ENCODE measurements around the gene SLC22A23.

Gene SLC22A23

DNA sequence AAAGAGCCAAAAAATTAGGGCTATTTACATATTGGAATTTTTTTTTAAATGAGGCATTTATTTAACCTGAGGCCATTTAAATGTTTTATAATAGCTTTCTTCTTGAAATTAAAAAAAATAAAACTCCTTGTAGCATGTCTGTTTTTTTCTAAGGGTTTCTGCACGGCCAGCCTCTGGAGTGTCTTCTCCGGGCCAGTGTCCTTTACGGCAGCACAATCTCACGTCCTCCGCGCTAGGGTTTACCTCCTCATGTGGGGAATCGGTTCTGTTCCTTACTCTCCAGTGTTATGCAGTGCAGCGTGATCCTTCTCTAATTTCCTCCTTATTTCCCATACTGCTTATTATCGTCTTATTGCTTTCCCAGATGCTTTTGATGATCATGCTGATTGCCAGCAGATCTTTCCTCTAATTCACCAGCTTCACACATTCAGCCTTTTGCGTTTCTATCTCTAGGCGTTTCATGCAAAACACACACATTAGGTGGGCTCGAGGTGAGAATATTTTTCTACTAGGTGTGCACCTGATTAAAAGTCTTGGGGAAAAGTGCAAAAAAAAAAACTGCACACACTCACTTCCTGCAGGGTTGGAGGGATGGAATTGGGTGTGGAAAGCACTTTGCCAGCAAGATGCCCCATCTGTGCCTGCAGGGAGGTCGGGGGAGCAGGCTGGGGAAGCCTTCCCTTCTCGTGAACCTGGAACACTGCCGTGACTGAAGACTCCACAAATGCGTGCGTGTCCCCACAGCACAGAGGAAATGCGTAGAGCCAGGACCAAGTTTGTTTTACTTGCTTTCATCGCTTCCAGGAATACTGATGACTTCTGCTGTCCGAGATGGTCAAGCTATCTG, 142.0 kb downstream of the SLC22A23 start:
- DNase-seq, result no peak

DNA sequence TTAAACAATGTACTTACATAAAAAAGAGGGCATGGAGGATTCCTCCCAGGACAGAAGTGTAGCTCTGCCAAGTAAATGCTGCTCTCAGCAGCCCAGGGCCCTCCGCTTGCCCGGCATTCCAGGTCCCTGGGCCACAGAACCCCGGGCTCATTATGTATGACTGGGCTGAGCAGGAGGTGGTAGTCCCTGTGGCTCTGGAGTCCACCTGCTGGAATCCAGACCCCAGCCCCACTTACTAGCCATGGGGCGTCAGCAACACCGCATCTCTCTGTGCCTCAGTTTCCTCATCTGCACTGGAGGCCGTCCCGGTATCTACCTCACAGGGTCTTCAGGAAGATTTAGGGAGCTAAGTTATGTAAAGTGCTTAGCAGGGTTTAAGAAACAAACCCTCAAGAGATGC, 142.7 kb downstream of the SLC22A23 start:
- no peak for DNase-seq

DNA sequence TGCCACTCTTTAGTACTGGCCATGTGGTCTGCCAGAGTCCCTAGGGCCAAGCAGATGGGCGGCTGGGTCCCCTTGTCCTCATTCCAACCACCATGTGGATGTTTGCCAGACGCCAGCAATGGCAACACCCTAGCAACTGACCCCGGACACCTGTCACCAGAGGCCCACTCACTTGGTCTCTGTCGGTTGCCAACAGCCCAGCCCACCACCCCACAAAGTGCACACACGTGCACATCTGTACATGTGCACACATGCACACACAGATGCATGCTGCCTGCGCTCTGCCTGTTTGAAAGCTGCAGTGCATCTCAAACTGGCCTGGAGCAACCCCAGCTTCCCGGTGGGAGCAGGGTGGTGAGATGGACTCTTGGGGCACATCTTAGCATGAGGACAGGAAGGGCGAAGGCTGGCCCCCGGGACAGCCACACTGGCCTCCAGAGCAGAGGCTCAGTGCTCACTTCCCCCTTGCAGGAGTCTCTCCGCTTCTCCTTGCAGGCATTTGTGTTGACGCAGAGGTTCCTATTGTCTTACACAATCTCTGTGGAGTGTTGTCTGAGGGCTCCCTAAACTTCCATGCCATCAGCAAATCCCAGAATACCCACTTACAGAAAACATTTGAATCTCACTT, 144.1 kb downstream of the SLC22A23 start:
- DNase-seq, result no peak

DNA sequence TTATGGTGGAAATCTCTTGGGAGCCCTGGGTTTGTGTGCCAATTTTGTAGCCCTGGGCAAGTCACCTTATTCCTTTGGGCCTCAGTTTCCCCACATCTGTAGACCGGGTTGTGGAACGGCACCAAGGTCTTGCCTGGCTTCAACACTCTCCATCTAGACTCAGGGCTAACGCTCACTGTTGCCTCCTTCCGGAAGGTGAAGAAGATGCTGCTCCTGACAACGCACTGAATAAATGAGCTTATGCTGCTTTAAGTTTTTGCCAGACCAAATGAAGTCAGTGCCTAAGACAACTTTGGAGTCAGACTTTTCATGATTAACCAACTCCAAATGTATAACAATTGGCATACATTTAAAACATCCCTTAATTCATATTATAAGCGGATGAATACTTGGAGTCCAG, 145.0 kb downstream of the SLC22A23 start:
- no peak for DNase-seq

DNA sequence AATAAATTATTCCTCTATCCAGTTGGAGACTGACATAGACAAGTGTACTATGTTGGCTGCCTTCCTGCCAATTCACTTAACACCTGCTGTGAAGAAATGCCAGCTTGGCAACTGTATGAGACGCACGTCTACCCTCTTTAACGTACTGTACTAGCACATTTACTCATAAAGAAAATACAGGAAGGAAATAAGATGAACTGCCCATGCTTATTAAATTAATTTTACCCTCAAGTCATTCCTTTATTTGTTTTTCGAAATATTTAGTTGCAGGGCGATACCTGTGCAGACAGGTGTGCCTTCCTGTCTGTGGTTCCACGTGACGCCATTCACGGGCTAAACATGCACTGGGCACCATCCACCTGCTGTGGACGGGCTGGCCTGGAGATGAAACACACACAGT, 146.1 kb downstream of the SLC22A23 start:
- DNase-seq, result no peak

DNA sequence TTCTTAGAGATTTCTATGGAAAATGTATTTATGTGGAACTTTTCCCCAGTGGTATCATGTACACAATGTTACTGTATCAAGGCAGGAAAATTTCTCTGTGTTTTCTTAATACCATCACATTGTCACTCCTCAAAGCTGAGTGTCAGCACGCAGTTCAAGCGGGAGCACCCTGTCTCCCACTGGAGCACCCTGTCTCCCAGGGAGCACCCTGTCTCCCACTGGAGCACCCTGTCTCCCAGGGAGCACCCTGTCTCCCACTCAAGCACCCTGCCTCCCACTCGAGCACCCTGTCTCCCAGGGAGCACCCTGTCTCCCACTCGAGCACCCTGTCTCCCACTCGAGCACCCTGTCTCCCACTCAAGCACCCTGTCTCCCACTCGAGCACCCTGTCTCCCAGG, 146.8 kb downstream of the SLC22A23 start:
- DNase-seq, result no peak

DNA sequence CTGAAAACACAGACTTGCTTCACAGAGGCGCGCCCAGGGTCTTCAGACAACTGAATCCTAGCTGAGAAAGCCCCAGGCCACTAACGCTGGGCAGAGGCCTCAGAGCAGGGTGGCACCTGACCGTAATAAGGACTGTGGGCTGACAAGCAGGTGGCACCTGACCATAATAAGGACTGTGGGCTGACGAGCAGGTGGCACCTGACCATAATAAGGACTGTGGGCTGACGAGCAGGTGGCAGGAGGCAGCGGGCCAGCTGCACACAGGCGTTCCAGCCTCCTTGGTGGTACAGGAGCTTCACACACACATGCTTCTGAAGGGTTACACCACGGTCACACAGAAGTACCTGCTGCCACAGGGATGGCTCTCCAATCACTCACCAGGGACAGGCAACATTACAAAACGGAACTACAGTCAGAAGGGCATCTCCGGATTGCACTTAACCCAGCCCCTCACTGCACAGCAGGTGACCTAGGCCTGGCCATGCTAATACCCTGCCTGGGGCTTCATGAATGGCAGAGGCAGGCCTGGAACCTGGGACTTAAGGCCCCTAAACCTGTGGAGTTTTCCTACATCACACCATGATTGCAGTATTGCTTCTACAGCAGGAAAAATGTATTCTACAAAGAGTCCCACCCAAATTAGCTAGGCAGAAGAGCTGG, 147.3 kb downstream of the SLC22A23 start:
- DNase-seq, result peak; percentile 82

DNA sequence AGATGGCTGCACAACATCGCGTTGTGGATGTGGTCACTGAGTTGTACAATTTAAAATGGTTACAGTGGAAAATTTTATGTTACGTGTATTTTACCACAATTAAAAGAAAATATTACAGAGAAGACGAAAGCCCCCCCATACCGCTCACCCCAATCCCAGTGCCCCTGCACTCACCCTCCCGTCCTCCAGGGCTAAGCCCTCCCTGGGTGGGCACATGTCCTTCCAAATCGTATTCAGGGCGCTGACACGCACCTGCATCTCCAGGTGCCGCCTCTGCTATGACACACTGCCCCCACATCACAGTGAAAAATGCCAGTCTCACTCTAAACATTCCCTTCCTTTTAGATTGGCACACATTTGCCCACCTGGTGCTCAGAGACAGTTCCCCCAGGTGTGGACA, 148.7 kb downstream of the SLC22A23 start:
- DNase-seq, result no peak

DNA sequence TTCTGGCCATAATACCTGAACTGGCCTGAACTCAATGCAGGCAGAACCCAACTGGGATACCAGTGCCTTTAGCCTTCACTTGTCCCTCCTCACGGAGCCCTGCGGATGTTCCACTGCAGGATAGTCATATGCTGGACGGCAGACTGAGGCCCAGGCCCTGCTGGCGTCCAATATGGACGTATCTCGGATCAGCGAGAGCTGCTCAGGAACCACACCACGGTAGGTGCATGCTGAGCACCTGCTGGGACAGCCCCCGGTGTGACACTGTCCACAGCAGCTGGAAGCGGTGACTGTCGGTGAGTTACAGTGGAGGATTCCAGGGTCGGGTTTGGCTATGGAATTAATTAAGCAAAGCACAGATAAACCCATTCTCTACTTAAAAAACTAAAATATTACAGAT, 149.4 kb downstream of the SLC22A23 start:
- DNase-seq, result no peak

DNA sequence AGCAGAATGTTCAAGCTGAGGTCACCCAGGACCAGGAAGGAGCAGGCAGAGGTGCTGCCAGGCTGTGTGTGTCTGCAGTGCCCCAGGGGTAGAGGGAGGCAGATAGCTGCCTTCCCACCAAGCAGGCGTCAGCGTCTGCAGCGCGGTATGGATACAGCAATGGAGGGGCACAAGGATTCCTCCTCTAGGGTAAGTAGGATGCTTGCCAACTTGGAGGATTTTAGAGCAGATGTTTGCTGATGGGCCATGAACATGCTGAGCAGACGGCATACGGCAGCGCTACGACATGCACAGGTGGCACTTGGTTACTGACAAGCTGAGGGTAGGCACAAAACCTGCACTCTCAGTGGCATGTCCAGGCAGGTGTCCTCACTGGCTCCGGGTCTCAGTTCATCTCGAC, 150.0 kb downstream of the SLC22A23 start:
- peak; percentile 89 for DNase-seq

DNA sequence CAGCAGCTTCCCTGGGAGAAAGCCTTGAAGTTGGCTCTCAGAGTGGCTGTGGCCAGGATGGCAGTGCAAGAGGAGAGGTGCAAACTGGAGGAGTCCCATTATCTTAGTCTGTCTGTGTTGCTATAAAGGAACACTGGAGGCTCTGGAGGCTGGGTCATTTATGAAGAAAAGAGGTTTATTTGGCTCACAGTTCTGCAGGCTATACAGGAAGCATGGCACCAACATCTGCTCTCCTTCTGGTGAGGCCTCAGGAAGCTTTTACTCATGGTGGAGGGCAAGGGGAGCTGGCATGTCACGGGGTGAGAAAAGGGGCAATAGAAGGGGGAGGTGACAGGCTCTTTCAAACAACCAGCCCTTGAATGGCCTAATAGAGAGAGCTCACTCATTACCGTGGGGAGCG, 151.0 kb downstream of the SLC22A23 start:
- no peak for DNase-seq

DNA sequence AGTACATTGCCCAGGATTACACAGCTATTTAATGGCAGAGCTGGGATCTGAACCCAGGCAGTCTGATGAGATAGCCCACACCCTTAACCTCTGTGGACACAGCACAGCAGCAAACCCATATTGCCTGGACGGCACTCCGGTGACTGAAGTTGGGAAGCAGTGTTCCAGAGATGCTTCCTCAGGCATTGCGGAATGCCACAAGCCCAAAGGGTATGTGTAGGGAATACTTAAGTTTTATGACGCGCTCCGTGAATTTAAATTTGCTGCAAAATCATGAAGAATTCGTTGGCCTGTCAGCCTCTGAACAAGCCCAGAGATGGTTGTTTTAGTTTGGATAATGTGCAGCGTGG, 151.7 kb downstream of the SLC22A23 start:
- DNase-seq, result no peak

DNA sequence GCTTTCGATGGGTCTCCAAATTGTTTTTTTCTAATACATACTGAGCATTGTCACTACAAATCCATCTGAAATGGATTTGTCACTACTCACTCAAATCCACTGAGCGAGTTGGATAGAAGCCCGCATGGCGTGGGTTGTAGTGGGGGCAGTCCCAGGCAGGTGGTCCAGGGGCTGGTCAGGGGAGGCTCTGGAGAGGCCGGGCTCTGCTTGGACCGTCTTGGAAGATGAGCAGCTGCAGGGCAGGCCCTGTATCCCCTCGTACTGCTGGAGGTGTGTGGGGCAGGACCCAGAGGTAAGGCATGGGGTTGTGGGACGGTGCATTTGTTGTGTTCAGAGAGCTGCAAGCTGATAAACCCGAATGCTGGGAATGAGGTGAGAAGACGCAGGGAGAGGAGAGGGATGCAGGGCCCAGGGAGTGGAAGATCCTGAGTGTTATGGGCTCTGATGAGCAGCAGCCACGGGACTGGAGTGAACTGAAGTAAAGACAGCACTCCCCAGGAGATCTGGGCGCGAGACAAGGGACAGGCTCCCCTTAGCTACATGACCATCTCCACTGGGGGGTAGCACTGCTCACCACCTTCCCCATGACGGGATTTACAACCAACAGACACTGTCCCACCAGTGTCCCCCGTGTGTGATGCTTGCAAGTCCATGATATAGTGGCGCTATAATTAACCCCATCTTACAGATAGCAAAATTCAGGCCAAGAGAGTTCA, 152.2 kb downstream of the SLC22A23 start:
- no peak for DNase-seq

DNA sequence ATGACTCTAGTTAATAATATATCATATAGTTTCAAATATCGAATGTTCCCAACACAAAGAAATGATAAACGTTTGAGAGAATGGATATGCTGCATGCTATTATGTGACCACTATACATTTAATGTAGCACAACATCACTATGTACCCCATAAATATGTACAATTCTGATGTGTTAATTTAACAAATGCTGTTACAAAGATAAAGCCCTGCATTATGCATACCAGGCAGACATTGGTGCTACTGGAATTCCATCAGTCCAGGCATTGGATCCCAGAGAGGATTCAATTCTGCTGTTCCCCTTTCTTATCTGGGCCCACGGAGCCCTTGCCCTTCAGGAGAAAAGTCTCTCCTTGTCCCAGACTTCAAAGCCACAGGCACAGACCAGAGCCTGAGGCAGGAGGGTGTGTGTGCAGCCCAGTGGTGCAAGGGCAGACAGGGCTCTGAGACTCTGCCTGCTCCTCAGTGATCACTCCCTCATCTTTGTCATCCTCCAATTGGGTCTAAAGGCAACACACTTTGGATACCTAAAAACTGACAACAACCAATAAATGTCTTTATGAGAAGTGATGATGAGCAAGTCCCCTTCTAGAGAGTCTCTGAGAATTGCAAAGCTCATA, 152.9 kb downstream of the SLC22A23 start:
- no peak for DNase-seq

DNA sequence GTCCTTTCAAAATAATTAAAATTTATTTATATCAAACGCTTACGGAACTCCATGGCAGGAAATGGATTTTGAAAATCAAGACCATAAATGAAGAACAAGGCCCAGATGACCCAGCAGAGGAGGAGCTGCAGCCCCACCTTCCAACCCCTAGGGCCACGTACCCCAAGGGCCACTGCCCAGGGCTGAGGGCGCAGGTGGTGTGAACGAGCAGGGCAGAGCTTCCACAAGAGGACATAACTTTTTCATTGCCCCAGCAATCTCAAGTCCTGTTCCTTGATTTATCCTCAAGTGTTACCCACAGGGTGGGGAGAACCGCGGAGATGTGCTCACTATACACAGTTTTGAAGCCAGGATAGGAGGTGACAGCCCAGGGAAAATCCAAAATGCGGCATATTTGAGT, 155.3 kb downstream of the SLC22A23 start:
- no peak for DNase-seq

DNA sequence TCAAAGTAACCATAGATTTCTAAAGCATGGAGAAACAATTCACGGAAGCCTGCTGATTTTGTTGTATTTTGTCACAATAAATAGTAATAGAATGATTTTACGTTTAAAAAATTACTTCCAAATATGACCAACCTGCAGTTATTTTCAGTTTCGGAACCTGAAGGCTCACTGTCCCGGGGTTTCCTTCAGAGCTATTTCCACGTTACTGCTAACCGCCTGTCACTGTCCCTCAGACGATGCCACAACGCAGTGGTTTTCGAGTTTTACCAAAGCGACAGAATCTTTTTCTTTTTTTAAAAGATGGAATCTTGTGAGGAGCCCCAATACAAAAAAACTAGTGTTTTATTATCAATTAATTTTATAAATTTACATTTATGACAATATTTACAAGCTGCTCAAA, 157.6 kb downstream of the SLC22A23 start:
- no peak for DNase-seq

DNA sequence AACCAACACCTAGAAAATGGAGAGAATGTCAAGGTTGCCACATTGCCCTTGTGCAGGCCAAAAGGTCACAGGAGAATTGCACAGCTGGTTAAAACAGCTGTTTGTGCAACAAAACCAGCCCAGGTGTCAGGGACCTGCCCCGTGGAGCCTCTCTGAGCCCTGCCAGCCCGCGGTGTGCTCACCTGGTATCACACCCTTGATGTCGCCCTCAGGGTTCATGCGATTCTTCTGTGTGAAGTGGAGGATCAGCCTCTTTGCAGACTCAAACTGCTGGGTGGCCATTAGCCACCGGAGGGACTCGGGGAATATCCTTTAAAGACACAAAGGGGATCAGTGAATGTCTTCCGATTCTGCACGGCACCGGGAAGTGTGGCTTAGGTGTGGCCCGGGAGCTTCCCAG, 158.9 kb downstream of the SLC22A23 start:
- DNase-seq, result no peak

DNA sequence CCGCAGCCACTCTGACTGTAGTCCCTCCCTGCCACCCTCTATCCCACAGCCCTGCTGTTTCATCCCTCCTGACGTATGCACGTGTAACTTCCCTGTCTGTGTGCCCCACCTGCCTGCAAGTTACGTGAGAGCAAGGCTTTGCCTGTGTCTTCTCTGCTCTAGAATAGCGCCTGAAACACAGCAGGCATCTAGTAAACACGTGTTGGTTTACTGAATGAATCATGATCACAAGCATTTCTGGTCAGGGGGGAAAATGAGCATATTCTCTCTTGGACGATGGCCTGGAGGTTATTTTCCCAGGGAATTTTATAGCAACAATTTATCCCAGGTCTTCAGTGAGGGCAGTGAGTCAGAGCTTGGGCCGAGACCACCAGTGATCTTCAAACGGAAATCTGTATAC, 159.8 kb downstream of the SLC22A23 start:
- DNase-seq, result no peak

DNA sequence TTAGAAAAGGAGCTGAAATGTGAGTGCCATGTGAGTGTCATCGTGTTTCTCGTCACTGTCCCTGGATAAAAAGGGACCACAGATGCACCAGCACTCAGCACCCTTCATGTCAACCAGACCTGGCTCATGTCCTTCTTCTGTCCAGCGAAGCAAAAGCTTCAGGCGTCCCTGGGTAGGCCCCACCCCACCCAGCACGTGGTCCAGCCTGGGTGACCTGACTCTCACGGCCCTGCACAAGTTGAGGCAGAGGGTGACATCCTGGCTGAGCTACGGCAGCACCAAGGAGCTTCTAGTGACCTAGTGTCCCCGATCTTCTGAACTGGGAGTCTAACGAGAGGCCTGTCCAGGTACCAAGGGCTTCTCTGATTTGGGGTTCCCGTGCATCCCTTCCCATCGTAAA, 160.3 kb downstream of the SLC22A23 start:
- DNase-seq, result no peak

DNA sequence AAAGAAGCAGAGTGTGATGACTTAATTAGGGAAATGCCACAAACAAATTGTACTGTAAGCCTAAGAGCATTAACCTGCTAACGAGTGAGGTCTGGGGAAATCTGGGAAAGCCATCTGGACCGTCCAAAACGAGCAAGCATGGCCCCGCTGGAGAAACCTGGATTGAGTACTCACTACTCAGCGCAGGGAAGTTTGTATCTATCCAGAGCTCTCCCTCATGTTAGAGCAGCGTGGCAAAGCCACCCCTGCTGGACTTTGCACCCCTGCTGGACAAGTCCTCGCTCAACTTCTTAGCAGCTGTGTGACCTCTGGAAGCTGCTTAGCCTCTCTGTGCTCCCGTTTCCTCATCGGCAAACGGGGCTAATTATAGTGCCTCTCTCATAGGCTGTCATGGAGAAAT, 160.8 kb downstream of the SLC22A23 start:
- DNase-seq, result no peak

DNA sequence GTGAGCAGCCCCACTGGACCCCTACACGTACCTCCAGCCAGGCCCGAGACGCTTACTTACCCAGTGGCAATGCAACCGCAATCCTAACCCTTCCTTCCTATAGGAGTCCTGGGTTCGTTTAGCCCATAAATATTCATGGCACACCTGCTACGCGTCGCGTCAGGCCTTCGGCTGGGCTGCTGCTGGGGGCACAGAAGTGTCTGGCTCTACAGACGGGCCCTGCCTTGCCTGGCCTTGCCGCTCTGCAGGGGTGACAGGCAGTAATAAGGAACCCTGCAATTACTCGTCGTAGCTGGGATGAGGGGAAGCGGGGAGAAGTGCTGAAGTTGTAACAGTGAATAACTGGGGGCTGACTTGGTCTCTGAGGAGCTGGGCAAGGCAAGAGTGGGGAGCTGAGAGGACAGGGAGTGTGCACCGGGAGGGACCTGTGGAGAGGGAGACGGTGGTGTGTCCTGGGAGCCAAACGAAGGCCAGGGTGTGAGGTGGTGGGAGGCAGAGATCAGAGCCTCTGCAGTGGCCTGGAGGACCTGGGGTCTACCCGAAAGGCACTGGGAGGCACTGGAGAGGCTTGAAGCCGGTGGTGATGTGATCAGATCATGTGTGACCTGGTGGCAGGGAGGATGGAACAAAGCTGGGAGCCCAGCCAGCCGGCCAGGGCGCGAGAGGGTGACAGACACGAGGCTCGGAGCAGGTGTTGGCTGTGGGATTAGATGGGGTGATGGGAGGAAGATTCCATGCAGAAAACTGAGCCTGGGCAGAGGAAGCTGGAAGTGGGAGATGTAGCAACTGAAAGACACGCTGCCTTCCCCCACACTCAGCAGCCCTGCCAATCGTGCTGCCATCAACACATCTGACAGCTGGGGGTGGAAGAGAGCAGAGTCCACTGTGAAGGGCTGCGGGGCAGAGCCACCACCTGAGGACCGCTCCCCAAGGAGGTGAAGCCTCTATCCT, 161.7 kb downstream of the SLC22A23 start:
- peak; percentile 86 for DNase-seq

DNA sequence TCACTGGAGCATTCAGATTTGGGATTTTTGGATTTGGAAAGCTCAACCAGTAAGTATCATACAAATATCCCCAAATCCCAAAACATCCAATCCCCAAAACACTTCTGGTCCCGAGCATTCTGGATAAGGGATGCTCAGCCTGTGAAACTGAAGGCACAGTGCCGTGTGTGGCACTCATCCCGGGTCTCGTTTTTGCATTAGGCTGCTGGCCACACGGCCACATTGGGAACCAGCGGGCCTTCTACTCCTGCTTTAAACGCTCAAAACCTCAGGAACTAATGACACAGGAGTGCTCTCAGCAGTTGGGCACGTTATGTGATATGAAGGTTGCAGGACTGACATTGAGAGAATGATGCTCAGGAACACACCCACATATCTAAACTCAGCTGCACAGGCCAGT, 162.5 kb downstream of the SLC22A23 start:
- no peak for DNase-seq
